Measurements from ENCODE around the gene ABCD3. TPM values are rescaled to one million over a fixed set of nuclear protein-coding genes. Genes with fewer than 3 reads are reported as not detected.
A peak's percentile ranks its signal among the peaks of the same experiment; 100 is the strongest.

Gene ABCD3
- total RNA-seq, 1 donor from 2014 or later, result 38.4 TPM

DNA sequence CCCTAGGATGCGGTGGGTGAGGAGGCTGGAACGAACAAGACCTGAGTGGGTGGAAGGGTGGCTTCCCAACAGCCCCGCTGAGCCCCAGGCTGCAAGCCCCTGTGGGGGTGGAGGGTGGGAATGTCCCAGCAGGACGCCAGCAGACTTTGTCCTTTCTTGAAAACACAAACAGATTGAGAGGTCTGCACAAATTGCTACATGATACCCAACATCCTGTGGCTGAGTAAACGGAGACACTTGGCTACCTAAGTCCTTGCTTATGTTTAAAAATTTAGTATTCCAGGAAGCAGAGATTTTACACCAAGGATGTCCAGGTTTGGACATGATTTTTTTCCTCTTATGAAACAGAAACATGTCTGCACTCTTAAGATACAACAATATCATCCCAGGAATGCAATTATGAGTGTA, 135.1 kb downstream of the ABCD3 start:
- Histone ChIP-seq H3K27ac (ENCODE audit: low read depth, low read length) (no peak overlapping the region), H4K20me1 (ENCODE audit: insufficient read depth, low read length) (no peaks in the 10 kb centered on the region), H3K9ac (ENCODE audit: low read length) (no peak overlapping the region), H3K4me2 (ENCODE audit: low read length) (peak overlapping the region; percentile 48), H3K36me3 (ENCODE audit: insufficient read depth, low read length) (no peaks in the 10 kb centered on the region), H2AFZ (ENCODE audit: low read depth, low read length) (no peak overlapping the region), H3K27me3 (ENCODE audit: insufficient read depth, low read length) (no peaks in the 10 kb centered on the region), H3K4me3 (ENCODE audit: insufficient read depth, low read depth, low read length) (no peak overlapping the region), H3K79me2 (ENCODE audit: insufficient read depth, low read length) (no peaks in the 10 kb centered on the region), H3K9me3 (ENCODE audit: insufficient read depth, low read depth, low read length) (no peaks in the 10 kb centered on the region), H3K4me1 (ENCODE audit: insufficient read depth, low read length) (peaks cover 13% of the 10 kb centered on the region)
- DNase-seq (ENCODE audit: low read depth) (peak; percentile 22), FAIRE-seq (peak; percentile 23)
- Mint-ChIP-seq H3K4me3 (ENCODE audit: unreplicated experiment) (no peak overlapping the region), H3K4me1 (ENCODE audit: low read depth, unreplicated experiment) (peaks cover 23% of the 10 kb centered on the region), H3K27ac (ENCODE audit: unreplicated experiment) (no peak overlapping the region), H3K9me3 (ENCODE audit: unreplicated experiment) (no peaks in the 10 kb centered on the region), H3K27me3 (ENCODE audit: low read depth, unreplicated experiment) (no peaks in the 10 kb centered on the region), H3K36me3 (ENCODE audit: low read depth, unreplicated experiment) (no peaks in the 10 kb centered on the region)
- TF ChIP-seq, protein P1, sequence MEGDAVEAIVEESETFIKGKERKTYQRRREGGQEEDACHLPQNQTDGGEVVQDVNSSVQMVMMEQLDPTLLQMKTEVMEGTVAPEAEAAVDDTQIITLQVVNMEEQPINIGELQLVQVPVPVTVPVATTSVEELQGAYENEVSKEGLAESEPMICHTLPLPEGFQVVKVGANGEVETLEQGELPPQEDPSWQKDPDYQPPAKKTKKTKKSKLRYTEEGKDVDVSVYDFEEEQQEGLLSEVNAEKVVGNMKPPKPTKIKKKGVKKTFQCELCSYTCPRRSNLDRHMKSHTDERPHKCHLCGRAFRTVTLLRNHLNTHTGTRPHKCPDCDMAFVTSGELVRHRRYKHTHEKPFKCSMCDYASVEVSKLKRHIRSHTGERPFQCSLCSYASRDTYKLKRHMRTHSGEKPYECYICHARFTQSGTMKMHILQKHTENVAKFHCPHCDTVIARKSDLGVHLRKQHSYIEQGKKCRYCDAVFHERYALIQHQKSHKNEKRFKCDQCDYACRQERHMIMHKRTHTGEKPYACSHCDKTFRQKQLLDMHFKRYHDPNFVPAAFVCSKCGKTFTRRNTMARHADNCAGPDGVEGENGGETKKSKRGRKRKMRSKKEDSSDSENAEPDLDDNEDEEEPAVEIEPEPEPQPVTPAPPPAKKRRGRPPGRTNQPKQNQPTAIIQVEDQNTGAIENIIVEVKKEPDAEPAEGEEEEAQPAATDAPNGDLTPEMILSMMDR (IDR thresholded peaks at IDR 0.05; ENCODE audit: insufficient read depth, low read depth, low read length), result no peak
- TF ChIP-seq EZH2 (IDR thresholded peaks at IDR 0.05; ENCODE audit: insufficient read depth, low read length), result no peak

DNA sequence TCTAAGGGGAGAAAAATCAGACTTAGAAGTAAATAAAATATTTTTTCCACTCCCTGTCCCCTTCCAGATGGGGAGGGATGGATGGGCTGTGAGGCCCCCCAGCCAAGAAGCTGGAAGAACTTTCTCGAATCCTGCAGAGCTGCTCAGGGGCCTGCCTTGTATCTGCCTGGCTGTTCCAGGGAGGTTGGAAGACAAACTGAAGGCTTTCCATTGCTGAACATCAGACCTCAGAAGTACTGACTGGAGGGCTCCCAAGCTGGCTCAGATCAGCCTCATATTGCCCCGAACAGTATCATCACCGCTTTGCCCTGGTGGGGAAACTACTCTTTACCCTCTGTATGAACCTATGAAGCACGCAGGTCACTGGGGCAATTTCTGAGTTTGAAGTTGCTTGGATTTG, 135.7 kb downstream of the ABCD3 start:
- TF ChIP-seq EZH2 (IDR thresholded peaks at IDR 0.05; ENCODE audit: insufficient read depth, low read length), result no peak
- TF ChIP-seq, protein P1 (IDR thresholded peaks at IDR 0.05; ENCODE audit: insufficient read depth, low read depth, low read length), result no peak
- Mint-ChIP-seq H3K27ac (ENCODE audit: unreplicated experiment) (no peak overlapping the region), H3K9me3 (ENCODE audit: unreplicated experiment) (peaks cover 2% of the 10 kb centered on the region), H3K4me1 (ENCODE audit: low read depth, unreplicated experiment) (peaks cover 23% of the 10 kb centered on the region), H3K36me3 (ENCODE audit: low read depth, unreplicated experiment) (no peaks in the 10 kb centered on the region), H3K4me3 (ENCODE audit: unreplicated experiment) (no peak overlapping the region), H3K27me3 (ENCODE audit: low read depth, unreplicated experiment) (no peaks in the 10 kb centered on the region)
- no peaks in the 10 kb centered on the region for H3K27me3 ChIP-seq (ENCODE audit: insufficient read depth, low read length)
- no peak overlapping the region for H3K4me2 ChIP-seq (ENCODE audit: low read length)
- FAIRE-seq, result no peak
- H3K9me3 ChIP-seq (ENCODE audit: insufficient read depth, low read depth, low read length), result no peaks in the 10 kb centered on the region
- H3K4me1 ChIP-seq (ENCODE audit: insufficient read depth, low read length), result peaks cover 13% of the 10 kb centered on the region
- H2AFZ ChIP-seq (ENCODE audit: low read depth, low read length), result no peak overlapping the region
- no peaks in the 10 kb centered on the region for H3K36me3 ChIP-seq (ENCODE audit: insufficient read depth, low read length)
- H3K27ac ChIP-seq (ENCODE audit: low read depth, low read length), result no peak overlapping the region
- H3K4me3 ChIP-seq (ENCODE audit: insufficient read depth, low read depth, low read length), result no peak overlapping the region
- no peak for DNase-seq (ENCODE audit: low read depth)
- no peaks in the 10 kb centered on the region for H4K20me1 ChIP-seq (ENCODE audit: insufficient read depth, low read length)
- no peak overlapping the region for H3K9ac ChIP-seq (ENCODE audit: low read length)
- H3K79me2 ChIP-seq (ENCODE audit: insufficient read depth, low read length), result no peaks in the 10 kb centered on the region

DNA sequence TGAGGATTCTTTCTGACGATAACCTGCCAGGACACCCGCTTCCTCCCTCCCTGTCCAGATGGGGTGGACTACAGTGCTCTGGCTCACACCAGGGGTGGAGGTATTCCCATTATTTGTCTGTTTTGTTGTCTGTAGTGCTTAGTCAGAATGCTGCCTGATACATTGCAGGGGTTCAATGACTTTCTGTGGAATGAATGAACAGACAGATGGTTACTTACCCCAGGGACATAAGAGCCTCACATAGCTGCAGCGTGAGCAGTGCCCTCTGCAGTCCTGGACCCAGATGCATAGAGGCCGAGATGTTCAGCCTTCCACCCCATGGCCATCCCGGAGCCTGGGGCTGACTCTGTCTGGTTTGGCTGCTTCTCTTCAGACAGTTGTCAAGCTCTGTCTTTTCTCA, 136.4 kb downstream of the ABCD3 start:
- TF ChIP-seq, protein P1 (IDR thresholded peaks at IDR 0.05; ENCODE audit: insufficient read depth, low read depth, low read length), result no peak
- no peak for TF ChIP-seq EZH2 (IDR thresholded peaks at IDR 0.05; ENCODE audit: insufficient read depth, low read length)
- Histone ChIP-seq H3K4me2 (ENCODE audit: low read length) (no peak overlapping the region), H3K36me3 (ENCODE audit: insufficient read depth, low read length) (no peaks in the 10 kb centered on the region), H2AFZ (ENCODE audit: low read depth, low read length) (no peak overlapping the region), H3K27me3 (ENCODE audit: insufficient read depth, low read length) (no peaks in the 10 kb centered on the region), H3K9me3 (ENCODE audit: insufficient read depth, low read depth, low read length) (no peaks in the 10 kb centered on the region), H3K9ac (ENCODE audit: low read length) (no peak overlapping the region), H4K20me1 (ENCODE audit: insufficient read depth, low read length) (no peaks in the 10 kb centered on the region), H3K79me2 (ENCODE audit: insufficient read depth, low read length) (no peaks in the 10 kb centered on the region), H3K4me1 (ENCODE audit: insufficient read depth, low read length) (peaks cover 13% of the 10 kb centered on the region), H3K4me3 (ENCODE audit: insufficient read depth, low read depth, low read length) (no peak overlapping the region), H3K27ac (ENCODE audit: low read depth, low read length) (no peak overlapping the region)
- FAIRE-seq (no peak), DNase-seq (ENCODE audit: low read depth) (no peak)
- H3K36me3 Mint-ChIP-seq (ENCODE audit: low read depth, unreplicated experiment), result no peaks in the 10 kb centered on the region
- H3K4me3 Mint-ChIP-seq (ENCODE audit: unreplicated experiment), result no peak overlapping the region
- H3K27ac Mint-ChIP-seq (ENCODE audit: unreplicated experiment), result no peak overlapping the region
- peaks cover 2% of the 10 kb centered on the region for H3K9me3 Mint-ChIP-seq (ENCODE audit: unreplicated experiment)
- no peaks in the 10 kb centered on the region for H3K27me3 Mint-ChIP-seq (ENCODE audit: low read depth, unreplicated experiment)
- peaks cover 23% of the 10 kb centered on the region for H3K4me1 Mint-ChIP-seq (ENCODE audit: low read depth, unreplicated experiment)

Data from astrocyte (in vitro differentiated cells and primary cell).